Endodermal cell (in vitro differentiated cells): Measurements from ENCODE around the gene PGGHG. TPM values are rescaled to one million over a fixed set of nuclear protein-coding genes. Genes with fewer than 3 reads are reported as not detected.
A peak's percentile ranks its signal among the peaks of the same experiment; 100 is the strongest.

ENCODE experiments used
- DNase-seq: peaks from one replicate; pipeline ENCODE4 v3.0.0-alpha.2; 2017
- H3K27ac ChIP-seq: 2 replicates; pipeline ENCODE4 v1.5.1; 2013; ENCODE audit warnings: mild to moderate bottlenecking, low read depth, low read length, moderate library complexity
- H3K27me3 ChIP-seq: 2 replicates; pipeline ENCODE4 v1.6.1; 2013; ENCODE audit warnings: mild to moderate bottlenecking, low read length, moderate library complexity; ENCODE audit not compliant: insufficient read depth, control insufficient read depth, poor library complexity, severe bottlenecking
- H3K36me3 ChIP-seq: 2 replicates; pipeline ENCODE4 v1.7.0; 2013; ENCODE audit warnings: mild to moderate bottlenecking, low read length, moderate library complexity; ENCODE audit not compliant: control insufficient read depth, insufficient read depth
- H3K4me1 ChIP-seq: one replicate; pipeline ENCODE4 v1.7.0; 2013; ENCODE audit warnings: low read length; ENCODE audit not compliant: control insufficient read depth, insufficient read depth
- H3K4me3 ChIP-seq: 2 replicates; pipeline ENCODE4 v1.5.1; 2013; ENCODE audit warnings: mild to moderate bottlenecking, low read length, moderate library complexity
- H3K9ac ChIP-seq: 2 replicates; pipeline ENCODE4 v1.6.1; 2013; ENCODE audit warnings: mild to moderate bottlenecking, low read length, moderate library complexity; ENCODE audit not compliant: poor library complexity, severe bottlenecking; ENCODE audit errors: extremely low read depth
- H3K9me3 ChIP-seq: 2 replicates; pipeline ENCODE4 v1.6.1; 2013; ENCODE audit warnings: mild to moderate bottlenecking, low read length, moderate library complexity; ENCODE audit not compliant: control insufficient read depth
- H3K27ac Mint-ChIP-seq: 2 replicates; pipeline ENCODE4 v1.8.0; 2020; ENCODE audit warnings: mixed read lengths
- H3K27me3 Mint-ChIP-seq: 2 replicates; pipeline ENCODE4 v1.8.0; 2021; ENCODE audit warnings: mild to moderate bottlenecking, mixed read lengths; ENCODE audit not compliant: insufficient read depth
- H3K36me3 Mint-ChIP-seq: 2 replicates; pipeline ENCODE4 v1.8.0; 2020; ENCODE audit warnings: low read depth, mixed read lengths
- H3K4me1 Mint-ChIP-seq: 2 replicates; pipeline ENCODE4 v1.8.0; 2020; ENCODE audit warnings: mixed read lengths
- H3K4me3 Mint-ChIP-seq: 2 replicates; pipeline ENCODE4 v1.8.0; 2020; ENCODE audit warnings: mild to moderate bottlenecking, moderate library complexity, mixed read lengths
- H3K9me3 Mint-ChIP-seq: 2 replicates; pipeline ENCODE4 v1.8.0; 2020; ENCODE audit warnings: mild to moderate bottlenecking, mixed read lengths
- WGBS, 2 experiments: methylation state at CpG; one replicate each; pipeline versions ENCODE4 v1.1.5 to v1.1.7; 2013; ENCODE audit warnings: missing lambda C conversion rate in 2 of 2, mixed read lengths in 1 of 2; ENCODE audit not compliant: insufficient coverage in 1 of 2, insufficient read length in 1 of 2; 5-methylcytosine and 5-hydroxymethylcytosine counted together
- total RNA-seq, 2 donors: library from RNA; stranded (reverse); fragmentation: NEBNext Ultra II Directional in 1 of 2; extraction: Animal tissue kit (Norgen Biotek cat#: 25700) in 1 of 2; gene quantifications; 2 replicates in 1 of 2; 3 replicates in 1 of 2; pipeline ENCODE4 v1.2.1, GENCODE V29; 2021
- TF ChIP-seq, protein P1 (sequence below): fragments of 200-600 bp; sonication (generic); conservative IDR thresholded peaks from 2 replicates; pipeline ENCODE4 v1.5.0; 2021; ENCODE audit warnings: antibody characterized with exemption, mild to moderate bottlenecking

PGGHG gene
- total RNA-seq, 2 donors from 2014 or later, result 129 to 186 TPM

DNA sequence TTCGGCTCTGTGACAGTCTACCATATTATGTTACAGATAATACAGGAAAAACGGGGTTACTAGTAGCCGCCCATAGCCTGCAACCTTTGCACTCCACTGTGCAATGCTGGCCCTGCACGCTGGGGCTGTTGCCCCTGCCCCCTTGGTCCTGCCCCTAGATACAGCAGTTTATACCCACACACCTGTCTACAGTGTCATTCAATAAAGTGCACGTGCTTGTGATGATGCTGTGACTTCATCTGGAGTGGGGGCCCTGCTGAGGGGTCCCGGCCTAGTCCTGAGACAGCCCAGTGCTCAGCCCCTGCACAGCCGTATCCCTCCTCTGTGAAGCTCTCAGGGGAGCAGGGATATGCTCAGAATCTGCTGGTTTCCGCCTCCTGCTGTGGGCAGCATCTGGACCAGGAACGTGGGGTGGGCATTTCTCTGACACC lies 26.1 kb downstream of the PGGHG start:
- no peak for DNase-seq
- H3K27ac Mint-ChIP-seq, result peak overlapping the region; percentile 90
- H3K9me3 Mint-ChIP-seq, result no peaks in the 10 kb centered on the region
- peak overlapping the region; percentile 100 for H3K4me3 ChIP-seq
- no peaks in the 10 kb centered on the region for H3K27me3 Mint-ChIP-seq
- TF ChIP-seq, protein P1, sequence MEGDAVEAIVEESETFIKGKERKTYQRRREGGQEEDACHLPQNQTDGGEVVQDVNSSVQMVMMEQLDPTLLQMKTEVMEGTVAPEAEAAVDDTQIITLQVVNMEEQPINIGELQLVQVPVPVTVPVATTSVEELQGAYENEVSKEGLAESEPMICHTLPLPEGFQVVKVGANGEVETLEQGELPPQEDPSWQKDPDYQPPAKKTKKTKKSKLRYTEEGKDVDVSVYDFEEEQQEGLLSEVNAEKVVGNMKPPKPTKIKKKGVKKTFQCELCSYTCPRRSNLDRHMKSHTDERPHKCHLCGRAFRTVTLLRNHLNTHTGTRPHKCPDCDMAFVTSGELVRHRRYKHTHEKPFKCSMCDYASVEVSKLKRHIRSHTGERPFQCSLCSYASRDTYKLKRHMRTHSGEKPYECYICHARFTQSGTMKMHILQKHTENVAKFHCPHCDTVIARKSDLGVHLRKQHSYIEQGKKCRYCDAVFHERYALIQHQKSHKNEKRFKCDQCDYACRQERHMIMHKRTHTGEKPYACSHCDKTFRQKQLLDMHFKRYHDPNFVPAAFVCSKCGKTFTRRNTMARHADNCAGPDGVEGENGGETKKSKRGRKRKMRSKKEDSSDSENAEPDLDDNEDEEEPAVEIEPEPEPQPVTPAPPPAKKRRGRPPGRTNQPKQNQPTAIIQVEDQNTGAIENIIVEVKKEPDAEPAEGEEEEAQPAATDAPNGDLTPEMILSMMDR, result no peak
- H3K4me1 Mint-ChIP-seq, result peaks cover 32% of the 10 kb centered on the region
- peaks cover 13% of the 10 kb centered on the region for H3K36me3 Mint-ChIP-seq
- no peaks in the 10 kb centered on the region for H3K9me3 ChIP-seq
- peak overlapping the region; percentile 95 for H3K9ac ChIP-seq
- WGBS, 2 experiments, result 12 to 39% methylated on average over 7 to 9 of the region's 9 CpGs
- H3K4me3 Mint-ChIP-seq, result peak overlapping the region; percentile 94
- peaks cover 13% of the 10 kb centered on the region for H3K4me1 ChIP-seq
- peaks cover 11% of the 10 kb centered on the region for H3K36me3 ChIP-seq
- H3K27me3 ChIP-seq, result no peaks in the 10 kb centered on the region
- no peak overlapping the region for H3K27ac ChIP-seq

DNA sequence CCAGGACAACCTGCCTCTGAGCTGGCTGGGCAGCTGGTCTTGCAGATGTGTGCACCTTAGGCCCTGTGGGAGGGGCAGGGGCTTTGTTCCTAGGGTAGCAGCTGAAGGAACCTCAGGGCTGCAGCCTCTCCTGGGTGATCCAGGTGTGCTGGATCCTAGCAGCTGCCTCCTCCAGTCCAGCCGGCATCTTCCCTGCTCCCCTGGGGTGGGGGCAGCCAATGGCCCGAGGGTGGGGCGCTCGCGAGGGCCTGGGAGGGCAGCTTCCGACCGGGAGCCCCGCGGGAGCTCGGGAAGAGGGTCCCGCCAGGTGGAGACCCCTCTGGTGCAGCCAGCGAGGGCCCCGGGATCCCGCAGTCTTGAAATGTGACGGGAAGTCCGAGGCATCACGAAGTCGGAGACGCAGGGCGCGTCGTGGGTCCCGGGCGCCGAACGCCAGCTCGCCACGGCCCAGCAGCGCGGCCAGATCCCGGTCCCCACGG lies 26.6 kb downstream of the PGGHG start:
- H3K4me1 Mint-ChIP-seq, result peaks cover 32% of the 10 kb centered on the region

DNA sequence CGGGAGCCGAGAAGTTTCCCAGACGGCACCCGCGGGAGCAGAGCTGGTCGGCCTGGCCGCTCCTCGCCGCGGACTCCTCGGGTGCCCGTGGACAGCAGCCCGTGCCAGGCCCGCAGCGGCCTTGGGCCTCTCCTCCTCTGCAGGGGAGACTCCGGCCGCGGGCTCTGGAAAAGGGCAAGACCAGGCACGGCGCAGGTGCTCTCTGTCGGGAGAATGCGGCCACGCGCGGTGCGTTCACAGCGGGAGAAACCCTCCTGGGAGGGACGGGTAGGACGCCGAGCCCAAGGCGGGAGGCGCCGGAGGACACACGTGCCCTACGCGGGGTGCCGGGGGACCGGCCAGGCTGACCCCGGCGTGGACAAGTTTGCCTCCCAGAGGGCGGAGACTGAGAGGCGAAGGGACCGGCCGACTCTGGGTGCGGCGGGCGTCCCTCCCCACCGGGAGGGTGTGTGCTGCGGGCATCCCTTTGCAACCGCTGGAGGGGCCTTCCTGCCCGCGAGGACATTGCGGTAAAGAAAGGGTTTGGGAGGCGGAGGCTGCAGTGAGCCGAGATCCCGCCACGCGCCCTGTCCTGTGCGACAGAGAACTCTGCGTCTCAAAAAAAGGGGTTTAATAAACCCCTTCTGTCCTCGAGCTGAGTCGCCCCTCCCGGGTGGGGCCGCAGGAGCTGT lies 27.2 kb downstream of the PGGHG start:
- Histone ChIP-seq H3K9me3 (no peaks in the 10 kb centered on the region), H3K4me3 (peak overlapping the region; percentile 100), H3K27me3 (no peaks in the 10 kb centered on the region), H3K9ac (peak overlapping the region; percentile 95), H3K27ac (peak overlapping the region; percentile 66), H3K36me3 (peaks cover 11% of the 10 kb centered on the region), H3K4me1 (peaks cover 13% of the 10 kb centered on the region)
- Mint-ChIP-seq H3K4me1 (peaks cover 34% of the 10 kb centered on the region), H3K36me3 (peaks cover 13% of the 10 kb centered on the region), H3K4me3 (peak overlapping the region; percentile 94), H3K27ac (peak overlapping the region; percentile 98), H3K9me3 (no peaks in the 10 kb centered on the region), H3K27me3 (no peaks in the 10 kb centered on the region)
- 1 to 5% methylated on average over 47 to 64 of the region's 64 CpGs for WGBS, 2 experiments
- TF ChIP-seq, protein P1, result no peak
- no peak for DNase-seq

More for the DNA sequence above, 26.6 kb downstream of the PGGHG start:
- Mint-ChIP-seq H3K27me3 (no peaks in the 10 kb centered on the region), H3K36me3 (peaks cover 13% of the 10 kb centered on the region), H3K9me3 (no peaks in the 10 kb centered on the region), H3K27ac (peak overlapping the region; percentile 90), H3K4me3 (peak overlapping the region; percentile 94)
- peaks cover 13% of the 10 kb centered on the region for H3K4me1 ChIP-seq
- H3K27me3 ChIP-seq, result no peaks in the 10 kb centered on the region
- peak overlapping the region; percentile 95 for H3K9ac ChIP-seq
- TF ChIP-seq, protein P1, result no peak
- H3K9me3 ChIP-seq, result no peaks in the 10 kb centered on the region
- peaks cover 11% of the 10 kb centered on the region for H3K36me3 ChIP-seq
- 0 to 2% methylated on average over 5 to 32 of the region's 32 CpGs for WGBS, 2 experiments
- peak overlapping the region; percentile 66 for H3K27ac ChIP-seq
- DNase-seq, result no peak
- H3K4me3 ChIP-seq, result peak overlapping the region; percentile 100
